HepG2 (cell line): Measurements from ENCODE around the gene MAJIN. TPM values are rescaled to one million over a fixed set of nuclear protein-coding genes. Genes with fewer than 3 reads are reported as not detected.
A peak's percentile ranks its signal among the peaks of the same experiment; 100 is the strongest.

ENCODE experiments used
- CENPX ChIP-seq: sonication (generic); formaldehyde crosslinking; IDR thresholded peaks from 2 replicates; pipeline ENCODE4 v1.9.0; 2021; ENCODE audit warnings: mild to moderate bottlenecking, missing genetic modification reagents, moderate library complexity
- FIP1L1 ChIP-seq: fragments of 200-400 bp; formaldehyde crosslinking; IDR thresholded peaks from 2 replicates; pipeline ENCODE4 v1.6.1; 2018; ENCODE audit warnings: low read depth, mild to moderate bottlenecking, low read length, moderate library complexity, borderline replicate concordance; ENCODE audit not compliant: insufficient read depth
- IKZF4 ChIP-seq: sonication (generic); formaldehyde crosslinking; IDR thresholded peaks from 2 replicates; pipeline ENCODE4 v1.5.1; 2020; ENCODE audit warnings: borderline replicate concordance, mild to moderate bottlenecking, low read depth, missing genetic modification reagents; ENCODE audit errors: not compliant biosample characterization
- JUNB ChIP-seq: sonication (generic); formaldehyde crosslinking; IDR thresholded peaks from 2 replicates; pipeline ENCODE4 v1.8.0; 2022; ENCODE audit warnings: missing genetic modification reagents, mild to moderate bottlenecking, borderline replicate concordance
- KDM5B ChIP-seq: sonication (generic); formaldehyde crosslinking; IDR thresholded peaks from 2 replicates; pipeline ENCODE4 v1.4.0; 2020; ENCODE audit warnings: missing genetic modification reagents, mild to moderate bottlenecking, borderline replicate concordance
- NFKB2 ChIP-seq: sonication (generic); formaldehyde crosslinking; IDR thresholded peaks from 2 replicates; pipeline ENCODE4 v1.4.0; 2020; ENCODE audit warnings: missing genetic modification reagents, borderline replicate concordance
- NKX3-1 ChIP-seq: sonication (generic); formaldehyde crosslinking; IDR thresholded peaks from 2 replicates; pipeline ENCODE4 v1.5.0; 2020; ENCODE audit warnings: missing genetic modification reagents
- POLR2A ChIP-seq, 2 experiments: IDR thresholded peaks; 2 replicates each; pipeline ENCODE4 v1.6.1; 2011; ENCODE audit warnings: low read depth in 2 of 2, low read length in 2 of 2, mild to moderate bottlenecking in 1 of 2, moderate library complexity in 1 of 2; ENCODE audit not compliant: insufficient read depth in 1 of 2
- RAD51 ChIP-seq: fragments of 450-650 bp; IDR thresholded peaks from 2 replicates; pipeline ENCODE4 v1.6.1; 2016; ENCODE audit warnings: borderline replicate concordance
- RFX1 ChIP-seq: fragments of 450-650 bp; IDR thresholded peaks from 2 replicates; pipeline ENCODE4 v1.6.1; 2017
- RXRB ChIP-seq: IDR thresholded peaks from 2 replicates; pipeline ENCODE4 v1.6.1; 2016; ENCODE audit warnings: borderline replicate concordance, missing genetic modification reagents, missing compliant biosample characterization
- SALL1 ChIP-seq: sonication (generic); formaldehyde crosslinking; IDR thresholded peaks from 2 replicates; pipeline ENCODE4 v1.8.0; 2022; ENCODE audit warnings: mild to moderate bottlenecking, missing genetic modification reagents
- SP1 ChIP-seq, 2 experiments: fragments of 450-650 bp in 1 of 2; sonication (generic) in 1 of 2; formaldehyde crosslinking in 1 of 2; IDR thresholded peaks; 2 replicates each; pipeline versions ENCODE4 v1.4.0 to v1.6.1; 2016 to 2020; ENCODE audit warnings: missing genetic modification reagents in 1 of 2
- SUZ12 ChIP-seq: fragments of 150-350 bp; IDR thresholded peaks from 2 replicates; pipeline ENCODE4 v1.6.1; 2014; ENCODE audit warnings: low read depth, low read length
- SYNCRIP ChIP-seq: fragments of 200-400 bp; formaldehyde crosslinking; IDR thresholded peaks from 2 replicates; pipeline ENCODE4 v1.6.1; 2018; ENCODE audit warnings: mild to moderate bottlenecking, low read depth, low read length; ENCODE audit not compliant: insufficient read depth
- TARDBP ChIP-seq: sonication (generic); formaldehyde crosslinking; IDR thresholded peaks from 2 replicates; pipeline ENCODE4 v1.8.0; 2022; ENCODE audit warnings: mild to moderate bottlenecking, missing genetic modification reagents
- TRIM24 ChIP-seq: sonication (generic); formaldehyde crosslinking; IDR thresholded peaks from 2 replicates; pipeline ENCODE4 v1.8.0; 2022; ENCODE audit warnings: mild to moderate bottlenecking, missing genetic modification reagents
- XRCC5 ChIP-seq: fragments of 200-400 bp; formaldehyde crosslinking; optimal IDR thresholded peaks from 2 replicates; pipeline ENCODE3; 2017; ENCODE audit warnings: mild to moderate bottlenecking, low read length
- YEATS2 ChIP-seq: sonication (generic); formaldehyde crosslinking; IDR thresholded peaks from 2 replicates; pipeline ENCODE4 v1.4.0; 2020; ENCODE audit warnings: missing genetic modification reagents, borderline replicate concordance
- ZBTB1 ChIP-seq: sonication (generic); formaldehyde crosslinking; IDR thresholded peaks from 2 replicates; pipeline ENCODE4 v1.4.0; 2020; ENCODE audit warnings: missing genetic modification reagents, borderline replicate concordance
- ZNF232 ChIP-seq: sonication (generic); formaldehyde crosslinking; IDR thresholded peaks from 2 replicates; pipeline ENCODE4 v1.4.0; 2020; ENCODE audit warnings: missing genetic modification reagents, borderline replicate concordance
- ZNF292 ChIP-seq: sonication (generic); formaldehyde crosslinking; IDR thresholded peaks from 2 replicates; pipeline ENCODE4 v1.8.1; 2022; ENCODE audit warnings: mild to moderate bottlenecking, low read depth, missing genetic modification reagents, borderline replicate concordance
- ZNF343 ChIP-seq: sonication (generic); formaldehyde crosslinking; IDR thresholded peaks from 2 replicates; pipeline ENCODE4 v1.4.0; 2020; ENCODE audit warnings: mild to moderate bottlenecking, missing genetic modification reagents
- ZNF564 ChIP-seq: sonication (generic); formaldehyde crosslinking; IDR thresholded peaks from 2 replicates; pipeline ENCODE4 v1.8.1; 2023; ENCODE audit warnings: mild to moderate bottlenecking, missing genetic modification reagents
- ZNF644 ChIP-seq: IDR thresholded peaks from 2 replicates; pipeline ENCODE4 v1.6.1; 2016; ENCODE audit warnings: low read depth
- ZNF720 ChIP-seq: sonication (generic); formaldehyde crosslinking; IDR thresholded peaks from 2 replicates; pipeline ENCODE4 v1.4.0; 2020; ENCODE audit warnings: missing genetic modification reagents
- ZNF747 ChIP-seq: sonication (generic); formaldehyde crosslinking; IDR thresholded peaks from 2 replicates; pipeline ENCODE4 v1.8.1; 2023; ENCODE audit warnings: missing genetic modification reagents, mild to moderate bottlenecking, borderline replicate concordance
- polyA plus RNA-seq, 8 experiments: library from polyadenylated mRNA; depleted of rRNA in 3 of 8; stranded (reverse) in 7 of 8; unstranded in 1 of 8; fragments of >200 nt; fragmentation: Illumina TruSeq in 4 of 8; extraction: Trizol in 4 of 8; gene quantifications; 2 replicates each; pipeline versions ENCODE4 v1.2.1 to v1.2.3, GENCODE V29; 2011 to 2016; ENCODE audit warnings: low read depth in 4 of 8, missing spikeins in 1 of 8, mixed read lengths in 1 of 8; ENCODE audit not compliant: insufficient read depth in 1 of 8
- total RNA-seq, 5 experiments: library from RNA; depleted of rRNA; stranded (reverse); fragments of >200 nt; fragmentation: Illumina TruSeq; extraction: Trizol; gene quantifications; 2 replicates each; pipeline ENCODE4 v1.2.3, GENCODE V29; 2016; ENCODE audit warnings: low read depth in 1 of 5
- TF ChIP-seq, protein P1 (sequence below): sonication (generic); formaldehyde crosslinking; IDR thresholded peaks from 2 replicates; pipeline ENCODE4 v1.9.0; 2021; ENCODE audit warnings: missing genetic modification reagents, borderline replicate concordance
- TF ChIP-seq, protein P2 (sequence below): sonication (generic); formaldehyde crosslinking; IDR thresholded peaks from 2 replicates; pipeline ENCODE4 v1.4.0; 2020; ENCODE audit warnings: missing genetic modification reagents, borderline replicate concordance

MAJIN gene
- total and polyA plus RNA-seq, 2 of the 13 experiments (the other 11 are each of a cell fraction or from before 2014, with no cell fraction given): not detected

DNA sequence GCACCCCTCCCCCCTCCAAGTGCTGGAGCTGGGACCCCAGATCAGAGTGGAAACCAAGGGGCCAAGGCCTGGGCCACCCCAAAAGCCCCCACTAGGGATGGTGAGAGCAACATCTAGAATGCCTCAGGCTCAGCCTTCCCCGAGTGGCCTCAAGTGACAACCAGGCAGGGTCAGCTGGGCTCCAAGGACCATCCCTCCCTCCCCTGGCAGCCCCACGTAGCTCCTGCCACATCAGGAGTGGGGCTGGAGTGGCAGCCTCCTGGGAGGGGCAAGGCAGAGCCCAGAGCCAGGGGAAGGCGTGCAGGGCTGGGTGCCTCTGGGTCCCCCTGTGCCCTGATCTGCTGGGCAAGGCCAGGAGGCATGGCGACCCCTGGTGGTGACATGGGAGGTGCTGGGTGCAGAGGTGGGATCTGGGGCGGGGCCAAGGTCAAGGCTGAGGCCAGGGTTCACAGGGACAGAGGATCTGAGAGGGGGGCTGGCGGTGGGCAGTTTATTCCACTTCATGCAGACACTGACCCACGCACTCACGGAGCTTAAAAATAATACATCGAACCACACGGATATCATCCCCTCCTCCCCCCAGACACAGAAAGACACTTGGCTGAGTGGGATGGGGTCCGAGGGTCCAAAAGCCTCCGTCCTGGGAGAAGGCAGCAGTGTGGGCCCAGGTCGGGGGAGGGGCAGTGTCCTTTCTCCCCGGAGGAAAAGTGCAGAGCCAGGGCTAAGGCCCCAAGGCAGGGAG, 77.7 kb downstream of the MAJIN start (continued):
- TF ChIP-seq JUNB (CRISPR knock-in tag): no peak
- TF ChIP-seq, protein P1, sequence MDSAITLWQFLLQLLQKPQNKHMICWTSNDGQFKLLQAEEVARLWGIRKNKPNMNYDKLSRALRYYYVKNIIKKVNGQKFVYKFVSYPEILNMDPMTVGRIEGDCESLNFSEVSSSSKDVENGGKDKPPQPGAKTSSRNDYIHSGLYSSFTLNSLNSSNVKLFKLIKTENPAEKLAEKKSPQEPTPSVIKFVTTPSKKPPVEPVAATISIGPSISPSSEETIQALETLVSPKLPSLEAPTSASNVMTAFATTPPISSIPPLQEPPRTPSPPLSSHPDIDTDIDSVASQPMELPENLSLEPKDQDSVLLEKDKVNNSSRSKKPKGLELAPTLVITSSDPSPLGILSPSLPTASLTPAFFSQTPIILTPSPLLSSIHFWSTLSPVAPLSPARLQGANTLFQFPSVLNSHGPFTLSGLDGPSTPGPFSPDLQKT: no peak
- TF ChIP-seq TARDBP (CRISPR knock-in tag): peak; percentile 97
- no peak for TF ChIP-seq TRIM24 (CRISPR knock-in tag)
- no peak for TF ChIP-seq POLR2A (IDR thresholded peaks at IDR 0.05; ENCODE audit: insufficient read depth in 1 of 2, low read depth in 2 of 2, low read length in 2 of 2)
- TF ChIP-seq FIP1L1: peak; percentile 72; the same call in 1 of the 2 replicates
- TF ChIP-seq SALL1 (CRISPR knock-in tag): peak; percentile 94
- TF ChIP-seq ZNF747 (CRISPR knock-in tag): no peak; the same call in 1 of the 2 replicates
- TF ChIP-seq NFKB2 (CRISPR knock-in tag): peak; percentile 70; the same call in 1 of the 2 replicates
- TF ChIP-seq CENPX (CRISPR knock-in tag): no peak
- 0 out of 2 replicates have a peak, but pooled peaks have one; percentile 18 for TF ChIP-seq ZNF292 (CRISPR knock-in tag)
- peak; percentile 95 for TF ChIP-seq RXRB (CRISPR knock-in tag)
- no peak for TF ChIP-seq ZNF343 (CRISPR knock-in tag)
- peak; percentile 87 for TF ChIP-seq XRCC5
- TF ChIP-seq NKX3-1 (CRISPR knock-in tag): 0 out of 2 replicates have a peak, but pooled peaks have one; percentile 13
- no peak; the same call in 1 of the 2 replicates for TF ChIP-seq ZNF720 (CRISPR knock-in tag)
- no peak for TF ChIP-seq ZNF564 (CRISPR knock-in tag)
- no peak; the same call in 1 of the 2 replicates for TF ChIP-seq ZBTB1 (CRISPR knock-in tag)
- TF ChIP-seq RFX1: no peak
- TF ChIP-seq IKZF4 (CRISPR knock-in tag): peak; percentile 52
- peak; percentile 49; the same call in 1 of the 2 replicates for TF ChIP-seq YEATS2 (CRISPR knock-in tag)
- TF ChIP-seq, protein P2, sequence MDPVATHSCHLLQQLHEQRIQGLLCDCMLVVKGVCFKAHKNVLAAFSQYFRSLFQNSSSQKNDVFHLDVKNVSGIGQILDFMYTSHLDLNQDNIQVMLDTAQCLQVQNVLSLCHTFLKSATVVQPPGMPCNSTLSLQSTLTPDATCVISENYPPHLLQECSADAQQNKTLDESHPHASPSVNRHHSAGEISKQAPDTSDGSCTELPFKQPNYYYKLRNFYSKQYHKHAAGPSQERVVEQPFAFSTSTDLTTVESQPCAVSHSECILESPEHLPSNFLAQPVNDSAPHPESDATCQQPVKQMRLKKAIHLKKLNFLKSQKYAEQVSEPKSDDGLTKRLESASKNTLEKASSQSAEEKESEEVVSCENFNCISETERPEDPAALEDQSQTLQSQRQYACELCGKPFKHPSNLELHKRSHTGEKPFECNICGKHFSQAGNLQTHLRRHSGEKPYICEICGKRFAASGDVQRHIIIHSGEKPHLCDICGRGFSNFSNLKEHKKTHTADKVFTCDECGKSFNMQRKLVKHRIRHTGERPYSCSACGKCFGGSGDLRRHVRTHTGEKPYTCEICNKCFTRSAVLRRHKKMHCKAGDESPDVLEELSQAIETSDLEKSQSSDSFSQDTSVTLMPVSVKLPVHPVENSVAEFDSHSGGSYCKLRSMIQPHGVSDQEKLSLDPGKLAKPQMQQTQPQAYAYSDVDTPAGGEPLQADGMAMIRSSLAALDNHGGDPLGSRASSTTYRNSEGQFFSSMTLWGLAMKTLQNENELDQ (CRISPR knock-in tag): no peak
- no peak for TF ChIP-seq SYNCRIP
- 0 out of 2 replicates have a peak, but pooled peaks have one; percentile 14 for TF ChIP-seq ZNF232 (CRISPR knock-in tag)
- no peak for TF ChIP-seq ZNF644 (CRISPR knock-in tag)
- no peak for TF ChIP-seq SP1 (IDR thresholded peaks at IDR 0.05)
- peak; percentile 87 for TF ChIP-seq SP1 (CRISPR knock-in tag; IDR thresholded peaks at IDR 0.05)
- TF ChIP-seq RAD51: no peak
- no peak for TF ChIP-seq KDM5B (CRISPR knock-in tag)
- no peak for TF ChIP-seq SUZ12
